Measurements from ENCODE around the gene SLC6A19.

GRCh38 chr5:1256776-1257175 is 55.4 kb downstream of the SLC6A19 start:
- TF ChIP-seq POLR2A (IDR thresholded peaks at IDR 0.05) (no peak), CTCF (IDR thresholded peaks at IDR 0.05 in 8 of 11, conservative IDR thresholded peaks at IDR 0.05 in 3 of 11) (no peak), POLR2AphosphoS5 (IDR thresholded peaks at IDR 0.05) (no peak)
